ENCODE results near the gene VSIG10L.

Gene VSIG10L

GRCh38 chr19:51321799-51322198 is 20.1 kb downstream of the VSIG10L start:
- DNase-seq (ENCODE audit: low read depth), result no peak
- TF ChIP-seq CTCF (IDR thresholded peaks at IDR 0.05; ENCODE audit: low read depth, low read length, missing control alignments), result no peak
- H3K4me3 ChIP-seq (ENCODE audit: low read depth, low read length), result no peak overlapping the region

- TF ChIP-seq CTCF (IDR thresholded peaks at IDR 0.05; ENCODE audit: low read depth, low read length, missing control alignments), result no peak
- no peak for DNase-seq (ENCODE audit: low read depth)
These were observed 21.7 kb downstream of the VSIG10L start for GRCh38 chr19:51320280-51320657.

GRCh38 chr19:51319649-51320279 is 22.2 kb downstream of the VSIG10L start:
- H3K4me3 ChIP-seq (ENCODE audit: low read depth, low read length), result no peak overlapping the region
- no peak for DNase-seq (ENCODE audit: low read depth)
- no peak for TF ChIP-seq CTCF (IDR thresholded peaks at IDR 0.05; ENCODE audit: low read depth, low read length, missing control alignments)

More at GRCh38 chr19:51320280-51320657, 21.7 kb downstream of the VSIG10L start:
- H3K4me3 ChIP-seq (ENCODE audit: low read depth, low read length), result no peak overlapping the region

- TF ChIP-seq CTCF (IDR thresholded peaks at IDR 0.05; ENCODE audit: low read depth, low read length, missing control alignments), result no peak
- DNase-seq (ENCODE audit: low read depth), result no peak
- H3K4me3 ChIP-seq (ENCODE audit: low read depth, low read length), result no peak overlapping the region
These were observed 23.0 kb downstream of the VSIG10L start for GRCh38 chr19:51318687-51319648.

- DNase-seq (ENCODE audit: low read depth), result no peak
- no peak overlapping the region for H3K4me3 ChIP-seq (ENCODE audit: low read depth, low read length)
- TF ChIP-seq CTCF (IDR thresholded peaks at IDR 0.05; ENCODE audit: low read depth, low read length, missing control alignments), result no peak
These were observed 24.0 kb downstream of the VSIG10L start for GRCh38 chr19:51317968-51318367.

GRCh38 chr19:51317376-51317775 is 24.6 kb downstream of the VSIG10L start:
- no peak overlapping the region for H3K4me3 ChIP-seq (ENCODE audit: low read depth, low read length)
- DNase-seq (ENCODE audit: low read depth), result no peak
- TF ChIP-seq CTCF (IDR thresholded peaks at IDR 0.05; ENCODE audit: low read depth, low read length, missing control alignments), result no peak
